HepG2 (cell line): ENCODE measurements around the gene METRN. TPM values are rescaled to one million over a fixed set of nuclear protein-coding genes. Genes with fewer than 3 reads are reported as not detected.

ENCODE experiments used
- AKAP8 ChIP-seq: sonication (generic); formaldehyde crosslinking; IDR thresholded peaks from 2 replicates; pipeline ENCODE4 v1.5.1; 2020; ENCODE audit warnings: mild to moderate bottlenecking, missing genetic modification reagents
- EP300 ChIP-seq, 3 experiments: sonication (generic) in 1 of 3; formaldehyde crosslinking in 1 of 3; IDR thresholded peaks; 2 replicates each; pipeline versions ENCODE4 v1.5.1 to v1.6.1; 2011 to 2020; ENCODE audit warnings: low read depth in 2 of 3, low read length in 2 of 3, borderline replicate concordance in 1 of 3, improper control_type of control experiment in 1 of 3, mild to moderate bottlenecking in 1 of 3, missing genetic modification reagents in 1 of 3, moderate library complexity in 1 of 3
- GABPB1 ChIP-seq: IDR thresholded peaks from 2 replicates; pipeline ENCODE4 v1.6.1; 2016; ENCODE audit warnings: mild to moderate bottlenecking, missing genetic modification reagents, moderate library complexity, missing compliant biosample characterization
- JUN ChIP-seq: sonication (generic); formaldehyde crosslinking; IDR thresholded peaks from 2 replicates; pipeline ENCODE4 v1.4.0; 2020; ENCODE audit warnings: mild to moderate bottlenecking, missing genetic modification reagents
- MAZ ChIP-seq, 2 experiments: sonication (generic) in 1 of 2; formaldehyde crosslinking in 1 of 2; IDR thresholded peaks; 2 replicates each; pipeline versions ENCODE4 v1.5.0 to v1.6.1; 2012 to 2020; ENCODE audit warnings: low read depth in 2 of 2, mild to moderate bottlenecking in 2 of 2, borderline replicate concordance in 1 of 2, improper control_type of control experiment in 1 of 2, low read length in 1 of 2, missing genetic modification reagents in 1 of 2, moderate library complexity in 1 of 2
- MIER2 ChIP-seq: IDR thresholded peaks from 2 replicates; pipeline ENCODE4 v1.6.1; 2016; ENCODE audit warnings: missing biosample characterization, missing genetic modification reagents
- RNF2 ChIP-seq: fragments of 450-650 bp; conservative IDR thresholded peaks from 2 replicates; pipeline ENCODE4 v1.6.1; 2016; ENCODE audit warnings: low read depth
- SIN3A ChIP-seq: IDR thresholded peaks from 2 replicates; pipeline ENCODE4 v1.6.1; 2011; ENCODE audit warnings: low read depth, mild to moderate bottlenecking, control low read depth, low read length, borderline replicate concordance
- SOX13 ChIP-seq, 3 experiments: fragments of 450-650 bp in 1 of 3; sonication (generic) in 1 of 3; formaldehyde crosslinking in 1 of 3; IDR thresholded peaks in 2 of 3; conservative IDR thresholded peaks in 1 of 3; 2 replicates each; pipeline versions ENCODE4 v1.5.0 to v1.6.1; 2016 to 2020; ENCODE audit warnings: antibody characterized with exemption in 1 of 3, mild to moderate bottlenecking in 1 of 3, missing compliant biosample characterization in 1 of 3, missing genetic modification reagents in 1 of 3, moderate library complexity in 1 of 3
- SP1 ChIP-seq, 2 experiments: fragments of 450-650 bp in 1 of 2; sonication (generic) in 1 of 2; formaldehyde crosslinking in 1 of 2; IDR thresholded peaks; 2 replicates each; pipeline versions ENCODE4 v1.4.0 to v1.6.1; 2016 to 2020; ENCODE audit warnings: missing genetic modification reagents in 1 of 2
- TEF ChIP-seq: sonication (generic); formaldehyde crosslinking; IDR thresholded peaks from 2 replicates; pipeline ENCODE4 v1.5.0; 2020; ENCODE audit warnings: missing genetic modification reagents
- ZBTB38 ChIP-seq: sonication (generic); formaldehyde crosslinking; IDR thresholded peaks from 2 replicates; pipeline ENCODE4 v1.5.1; 2020; ENCODE audit warnings: mild to moderate bottlenecking, missing genetic modification reagents
- ZFYVE20 ChIP-seq: sonication (generic); formaldehyde crosslinking; IDR thresholded peaks from 2 replicates; pipeline ENCODE4 v1.8.0; 2023; ENCODE audit warnings: low read depth, mild to moderate bottlenecking, moderate library complexity, missing genetic modification reagents, borderline replicate concordance
- ZNF225 ChIP-seq: sonication (generic); formaldehyde crosslinking; IDR thresholded peaks from 2 replicates; pipeline ENCODE4 v1.4.0; 2020; ENCODE audit warnings: mild to moderate bottlenecking, missing genetic modification reagents
- ZNF280D ChIP-seq: sonication (generic); formaldehyde crosslinking; IDR thresholded peaks from 2 replicates; pipeline ENCODE4 v1.5.1; 2020; ENCODE audit warnings: mild to moderate bottlenecking, missing genetic modification reagents
- ZNF3 ChIP-seq: IDR thresholded peaks from 2 replicates; pipeline ENCODE4 v1.7.0; 2017; ENCODE audit warnings: inconsistent platforms
- ZNF367 ChIP-seq: sonication (generic); formaldehyde crosslinking; IDR thresholded peaks from 2 replicates; pipeline ENCODE4 v1.4.0; 2020; ENCODE audit warnings: missing genetic modification reagents, borderline replicate concordance
- ZNF577 ChIP-seq: sonication (generic); formaldehyde crosslinking; IDR thresholded peaks from 2 replicates; pipeline ENCODE4 v1.4.0; 2020; ENCODE audit warnings: mild to moderate bottlenecking, low read depth, missing genetic modification reagents, borderline replicate concordance
- ZNF660 ChIP-seq: sonication (generic); formaldehyde crosslinking; IDR thresholded peaks from 2 replicates; pipeline ENCODE4 v1.5.1; 2020; ENCODE audit warnings: mild to moderate bottlenecking, low read depth, missing genetic modification reagents, borderline replicate concordance
- ZNF7 ChIP-seq: IDR thresholded peaks from 2 replicates; pipeline ENCODE4 v1.6.1; 2016; ENCODE audit warnings: missing biosample characterization, missing genetic modification reagents
- ZNF768 ChIP-seq: sonication (generic); formaldehyde crosslinking; IDR thresholded peaks from 2 replicates; pipeline ENCODE4 v1.4.0; 2020; ENCODE audit warnings: missing genetic modification reagents
- ZNF788 ChIP-seq: sonication (generic); formaldehyde crosslinking; IDR thresholded peaks from 2 replicates; pipeline ENCODE4 v1.5.0; 2020; ENCODE audit warnings: mild to moderate bottlenecking, missing genetic modification reagents, borderline replicate concordance
- polyA plus RNA-seq, 8 experiments: library from polyadenylated mRNA; depleted of rRNA in 3 of 8; stranded (reverse) in 7 of 8; unstranded in 1 of 8; fragments of >200 nt; fragmentation: Illumina TruSeq in 4 of 8; extraction: Trizol in 4 of 8; gene quantifications; 2 replicates each; pipeline versions ENCODE4 v1.2.1 to v1.2.3, GENCODE V29; 2011 to 2016; ENCODE audit warnings: low read depth in 4 of 8, missing spikeins in 1 of 8, mixed read lengths in 1 of 8; ENCODE audit not compliant: insufficient read depth in 1 of 8
- total RNA-seq, 5 experiments: library from RNA; depleted of rRNA; stranded (reverse); fragments of >200 nt; fragmentation: Illumina TruSeq; extraction: Trizol; gene quantifications; 2 replicates each; pipeline ENCODE4 v1.2.3, GENCODE V29; 2016; ENCODE audit warnings: low read depth in 1 of 5
- TF ChIP-seq, protein P1 (sequence below): sonication (generic); formaldehyde crosslinking; IDR thresholded peaks from 2 replicates; pipeline ENCODE4 v1.5.0; 2020; ENCODE audit warnings: missing genetic modification reagents

The METRN gene
- total and polyA plus RNA-seq, 2 of the 13 experiments (the other 11 are each of a cell fraction or from before 2014, with no cell fraction given), result 25.5 to 46.1 TPM

- no peak for TF ChIP-seq TEF (CRISPR knock-in tag)
- 0 out of 2 replicates have a peak, but pooled peaks have one; percentile 36 for TF ChIP-seq JUN
- TF ChIP-seq EP300 (IDR thresholded peaks at IDR 0.05; ENCODE audit: low read depth in 2 of 2, low read length in 2 of 2), result no peak
- 0 out of 2 replicates have a peak, but pooled peaks have one; percentile 36 for TF ChIP-seq EP300 (CRISPR knock-in tag; IDR thresholded peaks at IDR 0.05; ENCODE audit: borderline replicate concordance)
- TF ChIP-seq SOX13 (IDR thresholded peaks at IDR 0.05), result no peak
- no peak for TF ChIP-seq SOX13 (CRISPR knock-in tag; conservative IDR thresholded peaks at IDR 0.05 in 1 of 2, IDR thresholded peaks at IDR 0.05 in 1 of 2)
- peak; percentile 60; the same call in 1 of the 2 replicates for TF ChIP-seq ZNF225 (CRISPR knock-in tag)
- TF ChIP-seq, protein P1, sequence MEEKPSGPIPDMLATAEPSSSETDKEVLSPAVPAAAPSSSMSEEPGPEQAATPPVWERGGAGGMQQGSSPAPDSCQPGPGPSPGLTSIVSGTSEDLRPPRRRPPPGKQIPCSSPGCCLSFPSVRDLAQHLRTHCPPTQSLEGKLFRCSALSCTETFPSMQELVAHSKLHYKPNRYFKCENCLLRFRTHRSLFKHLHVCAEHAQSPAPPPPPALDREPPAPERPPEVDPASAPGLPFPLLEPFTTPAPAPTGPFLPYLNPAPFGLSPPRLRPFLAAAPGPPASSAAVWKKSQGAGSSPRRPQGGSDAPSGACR (CRISPR knock-in tag), result peak; percentile 75; the same call in 1 of the 2 replicates
- 0 out of 2 replicates have a peak, but pooled peaks have one; percentile 65 for TF ChIP-seq ZNF660
- TF ChIP-seq ZNF788 (CRISPR knock-in tag), result peak; percentile 86
- TF ChIP-seq ZFYVE20 (CRISPR knock-in tag), result peak; percentile 85; the same call in 1 of the 2 replicates
- 0 out of 2 replicates have a peak, but pooled peaks have one; percentile 28 for TF ChIP-seq ZNF3 (CRISPR knock-in tag)
- peak; percentile 52; the same call in 1 of the 2 replicates for TF ChIP-seq AKAP8 (CRISPR knock-in tag)
- 0 out of 2 replicates have a peak, but pooled peaks have one; percentile 49 for TF ChIP-seq MIER2 (CRISPR knock-in tag)
- TF ChIP-seq MAZ (IDR thresholded peaks at IDR 0.05; ENCODE audit: borderline replicate concordance, low read depth, low read length), result no peak
- peak; percentile 62; the same call in 1 of the 2 replicates for TF ChIP-seq MAZ (CRISPR knock-in tag; IDR thresholded peaks at IDR 0.05; ENCODE audit: low read depth)
- TF ChIP-seq ZNF280D (CRISPR knock-in tag), result peak; percentile 65
- 0 out of 2 replicates have a peak, but pooled peaks have one; percentile 15 for TF ChIP-seq SIN3A
- no peak for TF ChIP-seq ZNF7 (CRISPR knock-in tag)
- TF ChIP-seq SP1 (IDR thresholded peaks at IDR 0.05), result no peak
- 0 out of 2 replicates have a peak, but pooled peaks have one; percentile 37 for TF ChIP-seq SP1 (CRISPR knock-in tag; IDR thresholded peaks at IDR 0.05)
- peak; percentile 29; the same call in 1 of the 2 replicates for TF ChIP-seq GABPB1 (CRISPR knock-in tag)
- TF ChIP-seq RNF2, result peak; percentile 84
- peak; percentile 77; the same call in 1 of the 2 replicates for TF ChIP-seq ZNF768 (CRISPR knock-in tag)
- TF ChIP-seq ZNF367 (CRISPR knock-in tag), result no peak; the same call in 1 of the 2 replicates
- no peak for TF ChIP-seq ZNF577 (CRISPR knock-in tag)
- TF ChIP-seq ZBTB38 (CRISPR knock-in tag), result peak; percentile 75
These were observed 19.4 kb upstream of the METRN start (continued) for GRCh38 chr16:695355-696089.
